DND-41 (cell line): ENCODE measurements around the gene DRP2.
"Not testable (repeated sequence)": the region's sequence is repeated elsewhere in the genome, so short reads cannot be mapped to it uniquely, and the experiment has no call there.

Experiments
- ATAC-seq: fragments of 200-7000 bp; cut with Tn5 transposase; 3 replicates; pipeline ENCODE4 v1.9.1; 2021; ENCODE audit warnings: low read depth; ENCODE audit not compliant: insufficient read depth
- DNase-seq: peaks from one replicate; pipeline ENCODE4 v3.0.0-alpha.2; 2020
- H2AFZ ChIP-seq: 2 replicates; pipeline ENCODE4 v1.6.0; 2012; ENCODE audit warnings: low read depth, low read length
- H3K27ac ChIP-seq: 2 replicates; pipeline ENCODE4 v1.5.1; 2012; ENCODE audit warnings: low read length, inconsistent platforms
- H3K27me3 ChIP-seq: fragments of 200-600 bp; sonication (generic); 2 replicates; pipeline ENCODE4 v1.6.0; 2012; ENCODE audit warnings: low read length, mild to moderate bottlenecking, inconsistent platforms; ENCODE audit not compliant: insufficient read depth, poor library complexity
- H3K36me3 ChIP-seq: 2 replicates; pipeline ENCODE4 v1.5.1; 2012; ENCODE audit warnings: low read length, inconsistent platforms; ENCODE audit not compliant: insufficient read depth
- H3K4me1 ChIP-seq: 2 replicates; pipeline ENCODE4 v1.5.1; 2012; ENCODE audit warnings: mild to moderate bottlenecking, low read length; ENCODE audit not compliant: insufficient read depth
- H3K4me2 ChIP-seq: 2 replicates; pipeline ENCODE4 v1.6.0; 2012; ENCODE audit warnings: mild to moderate bottlenecking, moderate library complexity, low read length, inconsistent platforms; ENCODE audit not compliant: insufficient read depth
- H3K4me3 ChIP-seq, 2 experiments: fragments of 200-600 bp in 1 of 2; shearing (Covaris generic) in 1 of 2; 2 replicates each; pipeline ENCODE4 v1.5.1; 2012 to 2016; ENCODE audit warnings: inconsistent platforms in 2 of 2, low read length in 2 of 2, mild to moderate bottlenecking in 2 of 2, low read depth in 1 of 2, moderate library complexity in 1 of 2
- H3K79me2 ChIP-seq: 2 replicates; pipeline ENCODE4 v1.6.0; 2012; ENCODE audit warnings: low read length, inconsistent platforms; ENCODE audit not compliant: insufficient read depth
- H3K9ac ChIP-seq: 2 replicates; pipeline ENCODE4 v1.6.0; 2012; ENCODE audit warnings: low read depth, mild to moderate bottlenecking, inconsistent platforms, low read length, moderate library complexity
- H3K9me3 ChIP-seq: 2 replicates; pipeline ENCODE4 v1.5.1; 2012; ENCODE audit warnings: low read length, moderate library complexity, mild to moderate bottlenecking, inconsistent platforms; ENCODE audit not compliant: insufficient read depth, severe bottlenecking
- H4K20me1 ChIP-seq: 2 replicates; pipeline ENCODE4 v1.6.0; 2012; ENCODE audit warnings: low read length; ENCODE audit not compliant: insufficient read depth
- EZH2 ChIP-seq: IDR thresholded peaks from 3 replicates; pipeline ENCODE4 v1.6.1; 2012; ENCODE audit warnings: borderline replicate concordance, low read depth, mild to moderate bottlenecking, moderate library complexity, low read length, inconsistent platforms; ENCODE audit not compliant: severe bottlenecking
- TF ChIP-seq, protein P1 (sequence below): IDR thresholded peaks from 2 replicates; pipeline ENCODE4 v1.5.1; 2012; ENCODE audit warnings: borderline replicate concordance, low read length, moderate library complexity, mild to moderate bottlenecking; ENCODE audit not compliant: poor library complexity, severe bottlenecking; ENCODE audit errors: extremely low read depth

The DRP2 gene

GRCh38 chrX:101290957-101291603 lies 71.5 kb downstream of the DRP2 start, which contains the start of gene TAF7L:
Gene TAF7L (minus strand): TSS chrX:101291334. CDS start chrX:101287543, 3,791 bp downstream.
- Histone ChIP-seq H3K4me1 (no peaks in the 10 kb centered on the region), H3K36me3 (no peaks in the 10 kb centered on the region), H3K27ac (no peak within 1 kb of the TSS), H2AFZ (no peak within 1 kb of the TSS), H3K27me3 (no peaks in the 10 kb centered on the region), H3K4me2 (no peak within 1 kb of the TSS), H3K9ac (no peak within 1 kb of the TSS), H3K9me3 (no peaks in the 10 kb centered on the region), H4K20me1 (no peaks in the 10 kb centered on the region), H3K79me2 (no peaks in the 10 kb centered on the region), H3K4me3 (no peak within 1 kb of the TSS)
- DNase-seq (no peak), ATAC-seq (no peak)
- no peak for TF ChIP-seq EZH2
- TF ChIP-seq, protein P1, sequence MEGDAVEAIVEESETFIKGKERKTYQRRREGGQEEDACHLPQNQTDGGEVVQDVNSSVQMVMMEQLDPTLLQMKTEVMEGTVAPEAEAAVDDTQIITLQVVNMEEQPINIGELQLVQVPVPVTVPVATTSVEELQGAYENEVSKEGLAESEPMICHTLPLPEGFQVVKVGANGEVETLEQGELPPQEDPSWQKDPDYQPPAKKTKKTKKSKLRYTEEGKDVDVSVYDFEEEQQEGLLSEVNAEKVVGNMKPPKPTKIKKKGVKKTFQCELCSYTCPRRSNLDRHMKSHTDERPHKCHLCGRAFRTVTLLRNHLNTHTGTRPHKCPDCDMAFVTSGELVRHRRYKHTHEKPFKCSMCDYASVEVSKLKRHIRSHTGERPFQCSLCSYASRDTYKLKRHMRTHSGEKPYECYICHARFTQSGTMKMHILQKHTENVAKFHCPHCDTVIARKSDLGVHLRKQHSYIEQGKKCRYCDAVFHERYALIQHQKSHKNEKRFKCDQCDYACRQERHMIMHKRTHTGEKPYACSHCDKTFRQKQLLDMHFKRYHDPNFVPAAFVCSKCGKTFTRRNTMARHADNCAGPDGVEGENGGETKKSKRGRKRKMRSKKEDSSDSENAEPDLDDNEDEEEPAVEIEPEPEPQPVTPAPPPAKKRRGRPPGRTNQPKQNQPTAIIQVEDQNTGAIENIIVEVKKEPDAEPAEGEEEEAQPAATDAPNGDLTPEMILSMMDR, result no peak

DNA sequence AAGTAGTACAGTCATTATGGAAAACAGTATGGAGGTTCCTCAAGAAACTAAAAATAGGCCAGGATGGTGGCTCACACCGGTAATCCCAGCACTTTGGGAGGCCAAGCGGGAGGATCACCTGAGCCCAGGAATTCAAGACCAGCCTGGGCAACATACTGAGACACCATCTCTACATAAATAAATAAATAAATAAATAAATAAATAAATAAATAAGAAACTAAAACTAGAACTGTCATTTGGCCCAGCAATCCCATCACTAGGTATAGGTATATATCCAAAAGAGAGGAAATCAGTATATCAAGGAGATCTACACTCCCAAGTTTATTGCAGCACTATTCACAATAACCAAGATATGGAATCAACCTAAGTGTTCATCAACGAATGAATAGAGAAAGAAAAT lies 76.0 kb downstream of the DRP2 start:
- not testable (repeated sequence) for H2AFZ ChIP-seq, H3K4me1 ChIP-seq, H3K36me3 ChIP-seq, H4K20me1 ChIP-seq, H3K79me2 ChIP-seq, H3K27me3 ChIP-seq, H3K9me3 ChIP-seq, H3K4me2 ChIP-seq, ATAC-seq, H3K27ac ChIP-seq, H3K4me3 ChIP-seq, H3K9ac ChIP-seq, DNase-seq

GRCh38 chrX:101303790-101304189 lies 84.2 kb downstream of the DRP2 start:
- no peak for ATAC-seq
- H3K27me3 ChIP-seq, result no peaks in the 10 kb centered on the region
- no peak for DNase-seq
- H3K4me3 ChIP-seq, result no peak overlapping the region
- H3K4me2 ChIP-seq, result no peak overlapping the region
- H3K36me3 ChIP-seq, result no peaks in the 10 kb centered on the region
- H4K20me1 ChIP-seq, result no peaks in the 10 kb centered on the region
- TF ChIP-seq, protein P1, result no peak
- TF ChIP-seq EZH2, result no peak
- H3K27ac ChIP-seq, result no peak overlapping the region
- no peak overlapping the region for H2AFZ ChIP-seq
- H3K79me2 ChIP-seq, result no peaks in the 10 kb centered on the region
- H3K4me1 ChIP-seq, result no peaks in the 10 kb centered on the region
- H3K9me3 ChIP-seq, result no peaks in the 10 kb centered on the region
- H3K9ac ChIP-seq, result no peak overlapping the region
